SK-N-SH (cell line): Measurements from ENCODE around the gene GNG12. TPM values are rescaled to one million over a fixed set of nuclear protein-coding genes. Genes with fewer than 3 reads are reported as not detected.

Source experiments
- CTCF ChIA-PET: fragments of 300-600, 350-600 bp; formaldehyde crosslinking; extraction: SDS; loops from one replicate; lab custom pipeline; 2021; lab: Yijun Ruan, JAX
- POLR2A ChIA-PET: fragments of 350-600 bp; sonication (Branson Sonifier 250); formaldehyde crosslinking; extraction: SDS; loops from one replicate; lab custom pipeline; 2020; ENCODE audit warnings: antibody characterized with exemption, inconsistent platforms; lab: Yijun Ruan, JAX
- DNase-seq: peaks from one replicate; pipeline ENCODE4 v3.0.0; 2012
- H2AFZ ChIP-seq: fragments of 200-600 bp; sonication (generic); 2 replicates; pipeline ENCODE4 v1.8.1; 2016; ENCODE audit warnings: antibody characterized with exemption, mild to moderate bottlenecking, low read depth
- H3F3A ChIP-seq: fragments of 200-600 bp; sonication (generic); replicated peaks from 2 replicates; pipeline ENCODE3; 2016; ENCODE audit warnings: antibody characterized with exemption, mild to moderate bottlenecking; ENCODE audit not compliant: insufficient read depth
- H3K27ac ChIP-seq, 2 experiments: fragments of 200-500 bp in 1 of 2; fragments of 200-600 bp in 1 of 2; sonication (Bioruptor generic) in 1 of 2; sonication (generic), shearing (Covaris generic) in 1 of 2; 2 replicates each; pipeline versions ENCODE4 v1.5.1 to v1.6.1; 2014 to 2016; ENCODE audit warnings: low read depth in 2 of 2, inconsistent platforms in 1 of 2, low read length in 1 of 2, mild to moderate bottlenecking in 1 of 2, mixed read lengths in 1 of 2
- H3K27me3 ChIP-seq: fragments of 200-600 bp; sonication (generic), shearing (Covaris generic); 2 replicates; pipeline ENCODE4 v1.6.1; 2016; ENCODE audit warnings: mixed run types; ENCODE audit not compliant: insufficient read depth
- H3K36me3 ChIP-seq, 2 experiments: fragments of 200-500 bp in 1 of 2; fragments of 200-600 bp in 1 of 2; sonication (Bioruptor generic) in 1 of 2; sonication (generic) in 1 of 2; replicated peaks in 1 of 2; 2 replicates each; pipeline versions ENCODE3 to v1.5.1; 2014 to 2016; ENCODE audit warnings: low read length in 1 of 2, mild to moderate bottlenecking in 1 of 2; ENCODE audit not compliant: insufficient read depth in 2 of 2, control insufficient read depth in 1 of 2
- H3K4me1 ChIP-seq, 2 experiments: fragments of 200-500 bp in 1 of 2; fragments of 200-600 bp in 1 of 2; sonication (Bioruptor generic) in 1 of 2; sonication (generic), shearing (Covaris generic) in 1 of 2; 2 replicates each; pipeline versions ENCODE4 v1.5.1 to v1.6.1; 2014 to 2016; ENCODE audit warnings: low read depth in 1 of 2, low read length in 1 of 2, mixed run types in 1 of 2; ENCODE audit not compliant: insufficient read depth in 2 of 2, control insufficient read depth in 1 of 2
- H3K4me2 ChIP-seq: fragments of 200-600 bp; sonication (generic), shearing (Covaris generic); 2 replicates; pipeline ENCODE4 v1.6.1; 2017; ENCODE audit warnings: mixed run types
- H3K4me3 ChIP-seq, 2 experiments: fragments of 200-500 bp in 1 of 2; fragments of 200-600 bp in 1 of 2; sonication (Bioruptor generic) in 1 of 2; sonication (generic), shearing (Covaris generic) in 1 of 2; 2 replicates each; pipeline versions ENCODE4 v1.5.1 to v1.8.1; 2014 to 2016; ENCODE audit warnings: low read depth in 2 of 2, inconsistent platforms in 1 of 2, low read length in 1 of 2, mild to moderate bottlenecking in 1 of 2, mixed read lengths in 1 of 2, moderate library complexity in 1 of 2
- H3K79me2 ChIP-seq: fragments of 200-600 bp; sonication (generic); 2 replicates; pipeline ENCODE4 v1.8.1; 2017; ENCODE audit warnings: mild to moderate bottlenecking; ENCODE audit not compliant: insufficient read depth
- H3K9ac ChIP-seq: fragments of 200-600 bp; sonication (generic); 2 replicates; pipeline ENCODE4 v1.6.1; 2017; ENCODE audit warnings: mixed run types
- H3K9me2 ChIP-seq: fragments of 200-600 bp; sonication (generic); 2 replicates; pipeline ENCODE4 v1.6.1; 2017; ENCODE audit warnings: mixed run types
- H3K9me3 ChIP-seq: fragments of 200-600 bp; sonication (generic); 2 replicates; pipeline ENCODE4 v1.6.1; 2017; ENCODE audit warnings: mixed run types, mild to moderate bottlenecking, moderate library complexity
- H4K20me1 ChIP-seq: fragments of 200-600 bp; sonication (generic); 2 replicates; pipeline ENCODE4 v1.6.1; 2017; ENCODE audit warnings: mild to moderate bottlenecking, mixed run types; ENCODE audit not compliant: insufficient read depth
- CTCF ChIP-seq: fragments of 200-600 bp; sonication (generic); IDR thresholded peaks from 2 replicates; pipeline ENCODE4 v1.6.1; 2017; ENCODE audit warnings: antibody characterized with exemption, mild to moderate bottlenecking, moderate library complexity
- EZH2phosphoT487 ChIP-seq: fragments of 200-600 bp; sonication (generic); IDR thresholded peaks from 2 replicates; pipeline ENCODE4 v1.6.1; 2017; ENCODE audit warnings: low read depth, mixed run types, mild to moderate bottlenecking, antibody characterized with exemption, moderate library complexity, borderline replicate concordance
- FOSL2 ChIP-seq: IDR thresholded peaks from 2 replicates; pipeline ENCODE4 v1.4.0; 2012; ENCODE audit warnings: low read depth, mild to moderate bottlenecking, moderate library complexity, borderline replicate concordance
- FOXJ3 ChIP-seq: sonication (generic); formaldehyde crosslinking; IDR thresholded peaks from 2 replicates; pipeline ENCODE4 v1.5.1; 2020; ENCODE audit warnings: mild to moderate bottlenecking, missing genetic modification reagents
- FOXM1 ChIP-seq: IDR thresholded peaks from 2 replicates; pipeline ENCODE4 v1.4.0; 2012; ENCODE audit warnings: low read depth, mild to moderate bottlenecking
- GATA2 ChIP-seq: sonication (generic); formaldehyde crosslinking; IDR thresholded peaks from 2 replicates; pipeline ENCODE4 v1.5.0; 2020; ENCODE audit warnings: mild to moderate bottlenecking, missing genetic modification reagents
- IRF3 ChIP-seq: fragments of 150-350 bp; IDR thresholded peaks from 2 replicates; pipeline ENCODE4 v1.6.1; 2016; ENCODE audit warnings: mild to moderate bottlenecking, low read depth, low read length
- NFIC ChIP-seq: IDR thresholded peaks from 2 replicates; pipeline ENCODE4 v1.4.0; 2012; ENCODE audit warnings: borderline replicate concordance
- PBX3 ChIP-seq: IDR thresholded peaks from 2 replicates; pipeline ENCODE4; 2012
- POLR2AphosphoS5 ChIP-seq: IDR thresholded peaks from 2 replicates; pipeline ENCODE4 v1.6.1; 2012; ENCODE audit warnings: low read depth, low read length
- RAD21 ChIP-seq: IDR thresholded peaks from 2 replicates; pipeline ENCODE4 v1.6.1; 2012; ENCODE audit warnings: mild to moderate bottlenecking, low read length
- RFX5 ChIP-seq: IDR thresholded peaks from 2 replicates; pipeline ENCODE4 v1.6.1; 2012; ENCODE audit warnings: mild to moderate bottlenecking, improper control_type of control experiment, low read length
- TAF1 ChIP-seq: IDR thresholded peaks from 2 replicates; pipeline ENCODE4 v1.6.1; 2012; ENCODE audit warnings: low read depth, mild to moderate bottlenecking, low read length, moderate library complexity, borderline replicate concordance
- TCF12 ChIP-seq: IDR thresholded peaks from 2 replicates; pipeline ENCODE4 v1.4.0; 2012
- USF1 ChIP-seq: IDR thresholded peaks from 2 replicates; pipeline ENCODE4 v1.4.0; 2012; ENCODE audit warnings: low read depth, borderline replicate concordance
- WGBS: methylation state at CpG from one replicate; pipeline ENCODE4 v1.1.6; 2017; ENCODE audit warnings: low lambda C conversion rate; 5-methylcytosine and 5-hydroxymethylcytosine counted together
- polyA plus RNA-seq, 3 experiments: library from polyadenylated mRNA; depleted of rRNA; stranded (reverse); fragments of >200 nt; gene quantifications; 2 replicates each; pipeline ENCODE4 v1.2.3, GENCODE V29; 2012

GNG12 gene
- polyA plus RNA-seq, 1 of the 3 experiments (the other 2 are of a cell fraction): 41.2 TPM

GRCh38 chr1:67879485-67879884 is 46.2 kb upstream of the GNG12 start:
- DNase-seq: no peak
- TF ChIP-seq EZH2phosphoT487 (no peak), TAF1 (no peak), USF1 (no peak), FOXJ3 (CRISPR knock-in tag) (no peak), CTCF (no peak), RAD21 (no peak), RFX5 (no peak), IRF3 (no peak), FOXM1 (no peak), GATA2 (no peak)
- ChIA-PET CTCF (no interaction called here), POLR2A (no interaction called here)
- no peaks in the 10 kb centered on the region for H3K36me3 ChIP-seq
- peak overlapping the region; percentile 71 to 75 for H3K27ac ChIP-seq
- H3K79me2 ChIP-seq: no peaks in the 10 kb centered on the region
- peaks cover 4 to 8% of the 10 kb centered on the region in 2 experiments; a peak in 2 of 4 replicates for H3K4me1 ChIP-seq
- H2AFZ ChIP-seq: no peak overlapping the region
- no peaks in the 10 kb centered on the region for H4K20me1 ChIP-seq
- 91% methylated on average over 1 of the region's 1 CpG for WGBS
- H3K4me2 ChIP-seq: no peak overlapping the region
- no peak overlapping the region for H3K9ac ChIP-seq
- H3K27me3 ChIP-seq: no peaks in the 10 kb centered on the region
- peaks cover 21% of the 10 kb centered on the region for H3F3A ChIP-seq
- H3K9me2 ChIP-seq: no peaks in the 10 kb centered on the region
- H3K4me3 ChIP-seq: no peak overlapping the region
- H3K9me3 ChIP-seq: no peaks in the 10 kb centered on the region

GRCh38 chr1:67874501-67875111 is 41.3 kb upstream of the GNG12 start:
- Histone ChIP-seq H3K9ac (no peak overlapping the region), H2AFZ (no peak overlapping the region), H3K4me2 (no peak overlapping the region), H3F3A (peaks cover under 1% of the 10 kb centered on the region), H3K9me3 (no peaks in the 10 kb centered on the region), H3K27ac (no peak overlapping the region), H3K9me2 (no peaks in the 10 kb centered on the region)
- POLR2A ChIA-PET: interaction anchor here (0.6 kb wide), 1 partner anchor 9 kb away, joined by 3 read pairs; no protein-coding TSS in a partner anchor
- no peak for DNase-seq
- CTCF ChIA-PET: interaction anchor here (1.0 kb wide), 2 partner anchors 21 to 67 kb away, joined by 3 read pairs; no protein-coding TSS in a partner anchor
- no peak for TF ChIP-seq POLR2AphosphoS5
- no peak for TF ChIP-seq FOSL2
- TF ChIP-seq TCF12: no peak
- TF ChIP-seq NFIC: no peak
- no peak for TF ChIP-seq PBX3
- TF ChIP-seq, all 33 proteins: peak for 0
- no peak overlapping the region for H3K4me3 ChIP-seq
- no peaks in the 10 kb centered on the region for H3K4me1 ChIP-seq
- 90% methylated on average over 2 of the region's 2 CpGs for WGBS
- no peaks in the 10 kb centered on the region for H4K20me1 ChIP-seq
- no peaks in the 10 kb centered on the region for H3K36me3 ChIP-seq
- H3K27me3 ChIP-seq: no peaks in the 10 kb centered on the region
- H3K79me2 ChIP-seq: no peaks in the 10 kb centered on the region
